GM23338 (cell line): Measurements from ENCODE around the gene SYNPO2. TPM values are rescaled to one million over a fixed set of nuclear protein-coding genes. Genes with fewer than 3 reads are reported as not detected.

Source experiments
- ATAC-seq: fragments of 200-7000 bp; cut with Tn5 transposase; 3 replicates; pipeline ENCODE4 v1.9.1; 2020
- DNase-seq: peaks from one replicate; pipeline ENCODE4 v3.0.0-alpha.2; 2015; ENCODE audit warnings: low spot score
- H2AFZ ChIP-seq: fragments of 200-600 bp; sonication (generic); 2 replicates; pipeline ENCODE4 v1.8.0; 2016; ENCODE audit warnings: antibody characterized with exemption, mild to moderate bottlenecking, moderate library complexity
- H3F3A ChIP-seq: fragments of 200-600 bp; sonication (generic); replicated peaks from 2 replicates; pipeline ENCODE4 v1.8.0; 2017; ENCODE audit warnings: antibody characterized with exemption, mixed run types, low read depth
- H3K27ac ChIP-seq: fragments of 200-600 bp; sonication (generic); 2 replicates; pipeline ENCODE4 v1.6.1; 2016; ENCODE audit warnings: low read depth
- H3K27me3 ChIP-seq: fragments of 200-600 bp; sonication (generic); 2 replicates; pipeline ENCODE4 v1.8.0; 2016; ENCODE audit warnings: mild to moderate bottlenecking, mixed run types, moderate library complexity; ENCODE audit not compliant: insufficient read depth
- H3K36me3 ChIP-seq: fragments of 200-600 bp; sonication (generic); 2 replicates; pipeline ENCODE4 v1.8.0; 2016; ENCODE audit warnings: mild to moderate bottlenecking; ENCODE audit not compliant: insufficient read depth
- H3K4me1 ChIP-seq: fragments of 200-600 bp; sonication (generic); 2 replicates; pipeline ENCODE4 v1.8.0; 2016; ENCODE audit warnings: mild to moderate bottlenecking, moderate library complexity; ENCODE audit not compliant: insufficient read depth
- H3K4me2 ChIP-seq: fragments of 200-600 bp; sonication (generic); 2 replicates; pipeline ENCODE4 v1.7.1; 2017; ENCODE audit warnings: mixed run types
- H3K4me3 ChIP-seq: fragments of 200-600 bp; sonication (generic); 2 replicates; pipeline ENCODE4 v1.6.1; 2016; ENCODE audit warnings: mixed run types
- H3K79me2 ChIP-seq: fragments of 200-600 bp; sonication (generic); replicated peaks from 2 replicates; pipeline ENCODE4 v1.8.0; 2017; ENCODE audit warnings: mild to moderate bottlenecking; ENCODE audit not compliant: insufficient read depth
- H3K9me2 ChIP-seq: fragments of 200-600 bp; sonication (generic); 2 replicates; pipeline ENCODE4 v1.8.0; 2017; ENCODE audit not compliant: insufficient read depth
- H4K20me1 ChIP-seq: fragments of 200-600 bp; sonication (generic); replicated peaks from 2 replicates; pipeline ENCODE4 v1.8.0; 2017; ENCODE audit warnings: mild to moderate bottlenecking; ENCODE audit not compliant: insufficient read depth
- H3K27ac Mint-ChIP-seq: 2 replicates; pipeline ENCODE4 v1.8.0; 2020; ENCODE audit warnings: inconsistent platforms, mild to moderate bottlenecking, moderate library complexity, mixed read lengths
- H3K27me3 Mint-ChIP-seq: 3 replicates; pipeline ENCODE4 v1.8.0; 2022; ENCODE audit warnings: low read depth, mild to moderate bottlenecking, moderate library complexity, mixed read lengths, inconsistent platforms; ENCODE audit not compliant: insufficient read depth, poor library complexity
- H3K36me3 Mint-ChIP-seq: 3 replicates; pipeline ENCODE4 v1.8.0; 2021; ENCODE audit warnings: low read depth, mild to moderate bottlenecking, inconsistent platforms, moderate library complexity, mixed read lengths
- H3K4me1 Mint-ChIP-seq: 3 replicates; pipeline ENCODE4 v1.8.0; 2020; ENCODE audit warnings: mild to moderate bottlenecking, inconsistent platforms, mixed read lengths
- H3K4me3 Mint-ChIP-seq: 3 replicates; pipeline ENCODE4 v1.8.0; 2021; ENCODE audit warnings: moderate library complexity, mild to moderate bottlenecking, inconsistent platforms, mixed read lengths
- H3K9me3 Mint-ChIP-seq: 3 replicates; pipeline ENCODE4 v1.8.0; 2020; ENCODE audit warnings: moderate library complexity, mild to moderate bottlenecking, inconsistent platforms, mixed read lengths
- CREB1 ChIP-seq: fragments of 250-450 bp; sonication (Bioruptor Pico); IDR thresholded peaks from 2 replicates; pipeline ENCODE4 v1.5.0; 2020; ENCODE audit warnings: low read depth, mild to moderate bottlenecking, moderate library complexity
- EZH2phosphoT487 ChIP-seq: fragments of 200-600 bp; sonication (generic); IDR thresholded peaks from one replicate; pipeline ENCODE4 v1.8.1; 2018; ENCODE audit warnings: antibody characterized with exemption; ENCODE audit not compliant: unreplicated experiment
- JUNB ChIP-seq: IDR thresholded peaks from one replicate; pipeline ENCODE4 v1.6.1; 2016; ENCODE audit warnings: antibody characterized with exemption; ENCODE audit not compliant: unreplicated experiment
- NANOG ChIP-seq: IDR thresholded peaks from 2 replicates; pipeline ENCODE4 v1.6.1; 2016; ENCODE audit warnings: antibody characterized with exemption, borderline replicate concordance
- POLR2AphosphoS5 ChIP-seq: IDR thresholded peaks from 2 replicates; pipeline ENCODE4 v1.6.1; 2016; ENCODE audit warnings: antibody characterized with exemption, low read depth
- STAT1 ChIP-seq: IDR thresholded peaks from one replicate; pipeline ENCODE4 v1.6.1; 2016; ENCODE audit warnings: antibody characterized with exemption; ENCODE audit not compliant: unreplicated experiment
- ZNF114 ChIP-seq: fragments of 250-450 bp; sonication (Bioruptor Pico); IDR thresholded peaks from 2 replicates; pipeline ENCODE4 v1.5.0; 2020; ENCODE audit warnings: mild to moderate bottlenecking, moderate library complexity
- polyA plus RNA-seq: library from polyadenylated mRNA; unstranded; fragments of >200 nt; fragmentation: Nextera tagmentation; extraction: Ambion mirVana; gene quantifications from 2 replicates; pipeline ENCODE4 v1.2.1, GENCODE V29; 2016
- total RNA-seq: library from RNA; depleted of rRNA; stranded (reverse); fragments of >200 nt; shearing (Covaris generic); gene quantifications from 2 replicates; pipeline ENCODE4 v1.2.3, GENCODE V29; 2014
- TF ChIP-seq, protein P1 (sequence below), 2 experiments: fragments of 200-600 bp in 1 of 2; sonication (generic) in 1 of 2; conservative IDR thresholded peaks; 2 replicates each; pipeline versions ENCODE4 v1.5.1 to v1.6.1; 2016 to 2017; ENCODE audit warnings: antibody characterized with exemption in 2 of 2, low read depth in 2 of 2, mild to moderate bottlenecking in 2 of 2, moderate library complexity in 1 of 2
- TF ChIP-seq, protein P2 (sequence below): IDR thresholded peaks from 2 replicates; pipeline ENCODE4 v1.6.1; 2016; ENCODE audit warnings: antibody characterized with exemption
- TF ChIP-seq, protein P3 (sequence below): fragments of 250-450 bp; sonication (Bioruptor Pico); IDR thresholded peaks from 2 replicates; pipeline ENCODE4 v1.5.0; 2020; ENCODE audit warnings: mild to moderate bottlenecking, moderate library complexity

Gene SYNPO2
- total and polyA plus RNA-seq, 2 experiments from 2014 or later, result 2.1 to 3.4 TPM

DNA sequence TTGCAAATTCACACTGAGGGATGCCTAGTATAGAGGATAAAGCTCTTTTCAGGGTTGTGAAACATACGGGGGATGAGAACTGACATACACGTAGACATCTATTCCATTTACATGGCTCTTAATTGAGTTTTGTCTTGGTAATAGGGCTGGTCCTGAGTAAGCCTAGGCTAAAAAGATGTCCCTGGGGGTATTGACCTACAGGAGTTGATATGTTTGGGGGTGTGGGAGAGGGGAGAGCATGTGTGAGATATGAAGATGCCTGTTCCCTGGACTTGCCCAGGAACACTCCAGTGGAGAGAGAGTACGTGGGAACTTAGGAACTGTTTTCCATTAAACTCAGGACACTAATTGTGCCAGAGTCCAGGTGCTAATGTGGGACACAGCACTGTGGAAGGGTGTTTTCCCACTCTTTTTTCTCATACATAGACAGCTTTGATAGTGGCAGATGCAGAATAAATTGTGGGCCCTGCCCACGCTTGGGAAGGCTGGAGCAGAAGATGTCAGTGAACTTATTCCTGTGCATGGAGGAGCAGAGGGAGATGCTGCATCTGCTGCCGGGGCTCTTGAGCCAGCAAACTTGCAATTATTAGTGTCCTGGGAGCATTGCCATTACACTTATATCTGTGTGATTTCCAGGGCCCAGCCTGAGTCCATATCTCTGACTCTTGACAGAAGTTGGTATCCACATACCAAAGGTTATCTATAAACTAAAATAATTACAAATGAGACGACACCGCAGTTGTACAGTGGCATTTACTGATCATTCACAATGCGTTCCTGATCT, 20.7 kb downstream of the SYNPO2 start:
- no peak for TF ChIP-seq ZNF114
- TF ChIP-seq NANOG, result no peak
- TF ChIP-seq, protein P1, sequence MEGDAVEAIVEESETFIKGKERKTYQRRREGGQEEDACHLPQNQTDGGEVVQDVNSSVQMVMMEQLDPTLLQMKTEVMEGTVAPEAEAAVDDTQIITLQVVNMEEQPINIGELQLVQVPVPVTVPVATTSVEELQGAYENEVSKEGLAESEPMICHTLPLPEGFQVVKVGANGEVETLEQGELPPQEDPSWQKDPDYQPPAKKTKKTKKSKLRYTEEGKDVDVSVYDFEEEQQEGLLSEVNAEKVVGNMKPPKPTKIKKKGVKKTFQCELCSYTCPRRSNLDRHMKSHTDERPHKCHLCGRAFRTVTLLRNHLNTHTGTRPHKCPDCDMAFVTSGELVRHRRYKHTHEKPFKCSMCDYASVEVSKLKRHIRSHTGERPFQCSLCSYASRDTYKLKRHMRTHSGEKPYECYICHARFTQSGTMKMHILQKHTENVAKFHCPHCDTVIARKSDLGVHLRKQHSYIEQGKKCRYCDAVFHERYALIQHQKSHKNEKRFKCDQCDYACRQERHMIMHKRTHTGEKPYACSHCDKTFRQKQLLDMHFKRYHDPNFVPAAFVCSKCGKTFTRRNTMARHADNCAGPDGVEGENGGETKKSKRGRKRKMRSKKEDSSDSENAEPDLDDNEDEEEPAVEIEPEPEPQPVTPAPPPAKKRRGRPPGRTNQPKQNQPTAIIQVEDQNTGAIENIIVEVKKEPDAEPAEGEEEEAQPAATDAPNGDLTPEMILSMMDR (conservative IDR thresholded peaks at IDR 0.05; ENCODE audit: low read depth in 2 of 2), result no peak
- TF ChIP-seq CREB1, result no peak
- TF ChIP-seq STAT1, result no peak
- Histone ChIP-seq H2AFZ (no peak overlapping the region), H3K79me2 (no peaks in the 10 kb centered on the region), H3K9me2 (no peaks in the 10 kb centered on the region), H3K36me3 (no peaks in the 10 kb centered on the region), H3K4me1 (no peaks in the 10 kb centered on the region), H3K27ac (no peak overlapping the region; the same call in 1 of the 2 replicates), H3K4me3 (no peak overlapping the region), H3F3A (no peaks in the 10 kb centered on the region), H3K27me3 (no peaks in the 10 kb centered on the region), H4K20me1 (no peaks in the 10 kb centered on the region), H3K4me2 (no peak overlapping the region)
- no peaks in the 10 kb centered on the region for H3K27me3 Mint-ChIP-seq
- no peaks in the 10 kb centered on the region; the same call in 2 of the 3 replicates for H3K4me1 Mint-ChIP-seq
- H3K27ac Mint-ChIP-seq, result no peak overlapping the region
- no peak overlapping the region for H3K4me3 Mint-ChIP-seq
- no peaks in the 10 kb centered on the region for H3K9me3 Mint-ChIP-seq
- ATAC-seq, result no peak
- no peaks in the 10 kb centered on the region for H3K36me3 Mint-ChIP-seq
- DNase-seq, result no peak

DNA sequence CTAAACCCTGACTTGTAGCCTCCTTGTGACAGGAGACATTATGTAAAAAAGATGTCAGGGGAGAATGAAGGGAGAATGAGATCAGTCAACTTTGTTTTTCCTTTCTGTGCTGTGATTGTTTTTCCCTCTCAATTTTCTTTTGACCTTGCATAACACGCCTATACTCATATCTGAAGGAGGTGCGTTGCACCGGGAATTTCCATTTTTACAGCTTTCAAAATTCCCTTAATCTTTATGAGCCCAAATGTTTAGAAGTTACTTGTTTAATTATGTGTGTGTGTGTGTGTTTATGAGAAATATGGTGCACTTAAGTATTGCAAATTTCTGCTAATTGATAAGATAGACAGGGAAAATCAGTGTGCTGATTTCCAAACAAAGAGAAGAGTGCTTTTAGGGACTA, 21.6 kb downstream of the SYNPO2 start:
- no peaks in the 10 kb centered on the region for H3K9me2 ChIP-seq
- no peaks in the 10 kb centered on the region for H3K9me3 Mint-ChIP-seq
- H3K27ac Mint-ChIP-seq, result no peak overlapping the region
- no peak for ATAC-seq
- H3K36me3 ChIP-seq, result no peaks in the 10 kb centered on the region
- H3K4me2 ChIP-seq, result no peak overlapping the region
- no peaks in the 10 kb centered on the region for H3K27me3 ChIP-seq
- H2AFZ ChIP-seq, result no peak overlapping the region
- H3K36me3 Mint-ChIP-seq, result no peaks in the 10 kb centered on the region
- no peaks in the 10 kb centered on the region for H3K4me1 Mint-ChIP-seq
- no peaks in the 10 kb centered on the region for H4K20me1 ChIP-seq
- H3K4me3 Mint-ChIP-seq, result no peak overlapping the region
- no peak for DNase-seq
- no peaks in the 10 kb centered on the region for H3K4me1 ChIP-seq
- H3F3A ChIP-seq, result no peaks in the 10 kb centered on the region
- H3K4me3 ChIP-seq, result no peak overlapping the region
- no peaks in the 10 kb centered on the region for H3K27me3 Mint-ChIP-seq
- H3K79me2 ChIP-seq, result no peaks in the 10 kb centered on the region
- no peak overlapping the region; the same call in 1 of the 2 replicates for H3K27ac ChIP-seq
- TF ChIP-seq EZH2phosphoT487 (no peak), JUNB (no peak), POLR2AphosphoS5 (no peak), CREB1 (no peak)
- TF ChIP-seq, protein P2, sequence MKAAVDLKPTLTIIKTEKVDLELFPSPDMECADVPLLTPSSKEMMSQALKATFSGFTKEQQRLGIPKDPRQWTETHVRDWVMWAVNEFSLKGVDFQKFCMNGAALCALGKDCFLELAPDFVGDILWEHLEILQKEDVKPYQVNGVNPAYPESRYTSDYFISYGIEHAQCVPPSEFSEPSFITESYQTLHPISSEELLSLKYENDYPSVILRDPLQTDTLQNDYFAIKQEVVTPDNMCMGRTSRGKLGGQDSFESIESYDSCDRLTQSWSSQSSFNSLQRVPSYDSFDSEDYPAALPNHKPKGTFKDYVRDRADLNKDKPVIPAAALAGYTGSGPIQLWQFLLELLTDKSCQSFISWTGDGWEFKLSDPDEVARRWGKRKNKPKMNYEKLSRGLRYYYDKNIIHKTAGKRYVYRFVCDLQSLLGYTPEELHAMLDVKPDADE, result no peak
- TF ChIP-seq, protein P1 (conservative IDR thresholded peaks at IDR 0.05; ENCODE audit: low read depth in 2 of 2), result no peak
- TF ChIP-seq, protein P3, sequence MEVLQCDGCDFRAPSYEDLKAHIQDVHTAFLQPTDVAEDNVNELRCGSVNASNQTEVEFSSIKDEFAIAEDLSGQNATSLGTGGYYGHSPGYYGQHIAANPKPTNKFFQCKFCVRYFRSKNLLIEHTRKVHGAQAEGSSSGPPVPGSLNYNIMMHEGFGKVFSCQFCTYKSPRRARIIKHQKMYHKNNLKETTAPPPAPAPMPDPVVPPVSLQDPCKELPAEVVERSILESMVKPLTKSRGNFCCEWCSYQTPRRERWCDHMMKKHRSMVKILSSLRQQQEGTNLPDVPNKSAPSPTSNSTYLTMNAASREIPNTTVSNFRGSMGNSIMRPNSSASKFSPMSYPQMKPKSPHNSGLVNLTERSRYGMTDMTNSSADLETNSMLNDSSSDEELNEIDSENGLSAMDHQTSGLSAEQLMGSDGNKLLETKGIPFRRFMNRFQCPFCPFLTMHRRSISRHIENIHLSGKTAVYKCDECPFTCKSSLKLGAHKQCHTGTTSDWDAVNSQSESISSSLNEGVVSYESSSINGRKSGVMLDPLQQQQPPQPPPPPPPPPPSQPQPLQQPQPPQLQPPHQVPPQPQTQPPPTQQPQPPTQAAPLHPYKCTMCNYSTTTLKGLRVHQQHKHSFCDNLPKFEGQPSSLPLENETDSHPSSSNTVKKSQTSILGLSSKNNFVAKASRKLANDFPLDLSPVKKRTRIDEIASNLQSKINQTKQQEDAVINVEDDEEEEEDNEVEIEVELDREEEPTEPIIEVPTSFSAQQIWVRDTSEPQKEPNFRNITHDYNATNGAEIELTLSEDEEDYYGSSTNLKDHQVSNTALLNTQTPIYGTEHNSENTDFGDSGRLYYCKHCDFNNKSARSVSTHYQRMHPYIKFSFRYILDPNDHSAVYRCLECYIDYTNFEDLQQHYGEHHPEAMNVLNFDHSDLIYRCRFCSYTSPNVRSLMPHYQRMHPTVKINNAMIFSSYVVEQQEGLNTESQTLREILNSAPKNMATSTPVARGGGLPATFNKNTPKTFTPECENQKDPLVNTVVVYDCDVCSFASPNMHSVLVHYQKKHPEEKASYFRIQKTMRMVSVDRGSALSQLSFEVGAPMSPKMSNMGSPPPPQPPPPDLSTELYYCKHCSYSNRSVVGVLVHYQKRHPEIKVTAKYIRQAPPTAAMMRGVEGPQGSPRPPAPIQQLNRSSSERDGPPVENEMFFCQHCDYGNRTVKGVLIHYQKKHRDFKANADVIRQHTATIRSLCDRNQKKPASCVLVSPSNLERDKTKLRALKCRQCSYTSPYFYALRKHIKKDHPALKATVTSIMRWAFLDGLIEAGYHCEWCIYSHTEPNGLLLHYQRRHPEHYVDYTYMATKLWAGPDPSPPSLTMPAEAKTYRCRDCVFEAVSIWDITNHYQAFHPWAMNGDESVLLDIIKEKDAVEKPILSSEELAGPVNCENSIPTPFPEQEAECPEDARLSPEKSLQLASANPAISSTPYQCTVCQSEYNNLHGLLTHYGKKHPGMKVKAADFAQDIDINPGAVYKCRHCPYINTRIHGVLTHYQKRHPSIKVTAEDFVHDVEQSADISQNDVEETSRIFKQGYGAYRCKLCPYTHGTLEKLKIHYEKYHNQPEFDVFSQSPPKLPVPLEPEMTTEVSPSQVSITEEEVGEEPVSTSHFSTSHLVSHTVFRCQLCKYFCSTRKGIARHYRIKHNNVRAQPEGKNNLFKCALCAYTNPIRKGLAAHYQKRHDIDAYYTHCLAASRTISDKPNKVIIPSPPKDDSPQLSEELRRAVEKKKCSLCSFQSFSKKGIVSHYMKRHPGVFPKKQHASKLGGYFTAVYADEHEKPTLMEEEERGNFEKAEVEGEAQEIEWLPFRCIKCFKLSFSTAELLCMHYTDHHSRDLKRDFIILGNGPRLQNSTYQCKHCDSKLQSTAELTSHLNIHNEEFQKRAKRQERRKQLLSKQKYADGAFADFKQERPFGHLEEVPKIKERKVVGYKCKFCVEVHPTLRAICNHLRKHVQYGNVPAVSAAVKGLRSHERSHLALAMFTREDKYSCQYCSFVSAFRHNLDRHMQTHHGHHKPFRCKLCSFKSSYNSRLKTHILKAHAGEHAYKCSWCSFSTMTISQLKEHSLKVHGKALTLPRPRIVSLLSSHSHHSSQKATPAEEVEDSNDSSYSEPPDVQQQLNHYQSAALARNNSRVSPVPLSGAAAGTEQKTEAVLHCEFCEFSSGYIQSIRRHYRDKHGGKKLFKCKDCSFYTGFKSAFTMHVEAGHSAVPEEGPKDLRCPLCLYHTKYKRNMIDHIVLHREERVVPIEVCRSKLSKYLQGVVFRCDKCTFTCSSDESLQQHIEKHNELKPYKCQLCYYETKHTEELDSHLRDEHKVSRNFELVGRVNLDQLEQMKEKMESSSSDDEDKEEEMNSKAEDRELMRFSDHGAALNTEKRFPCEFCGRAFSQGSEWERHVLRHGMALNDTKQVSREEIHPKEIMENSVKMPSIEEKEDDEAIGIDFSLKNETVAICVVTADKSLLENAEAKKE (CRISPR knock-in tag), result no peak
